Karpas-422 (cell line): ENCODE results near the gene PLSCR2. TPM values are rescaled to one million over a fixed set of nuclear protein-coding genes. Genes with fewer than 3 reads are reported as not detected.

ENCODE experiments used
- DNase-seq: peaks from one replicate; pipeline ENCODE4 v3.0.0-alpha.2; 2015
- H2AFZ ChIP-seq: fragments of 200-600 bp; sonication (generic); 2 replicates; pipeline ENCODE4 v1.6.1; 2014; ENCODE audit warnings: antibody characterized with exemption, low read length, mixed read lengths
- H3K27ac ChIP-seq: fragments of 200-600 bp; sonication (generic); 2 replicates; pipeline ENCODE4 v1.5.1; 2014; ENCODE audit warnings: mild to moderate bottlenecking, low read length, moderate library complexity
- H3K27me3 ChIP-seq: fragments of 200-600 bp; sonication (generic); 2 replicates; pipeline ENCODE4 v1.6.1; 2014; ENCODE audit warnings: low read length, mixed read lengths
- H3K36me3 ChIP-seq: fragments of 200-600 bp; sonication (generic); 2 replicates; pipeline ENCODE4 v1.6.1; 2014; ENCODE audit warnings: low read length, mixed read lengths; ENCODE audit not compliant: insufficient read depth
- H3K4me1 ChIP-seq: fragments of 200-600 bp; sonication (generic); 2 replicates; pipeline ENCODE4 v1.6.1; 2014; ENCODE audit warnings: mild to moderate bottlenecking, low read length, mixed read lengths
- H3K4me2 ChIP-seq: fragments of 200-600 bp; sonication (generic); 2 replicates; pipeline ENCODE4 v1.6.1; 2014; ENCODE audit warnings: low read length, low read depth, mild to moderate bottlenecking; ENCODE audit not compliant: poor library complexity, severe bottlenecking
- H3K4me3 ChIP-seq: fragments of 200-600 bp; sonication (generic); 2 replicates; pipeline ENCODE4 v1.5.1; 2014; ENCODE audit warnings: mild to moderate bottlenecking, antibody characterized with exemption, low read length, mixed read lengths
- H3K79me2 ChIP-seq: fragments of 200-600 bp; sonication (generic); 2 replicates; pipeline ENCODE4 v1.6.1; 2014; ENCODE audit warnings: mild to moderate bottlenecking, low read length, mixed read lengths
- H3K9ac ChIP-seq: fragments of 200-600 bp; sonication (generic); 2 replicates; pipeline ENCODE4 v1.6.0; 2014; ENCODE audit warnings: low read length
- H3K9me2 ChIP-seq: fragments of 200-600 bp; sonication (generic), shearing (Covaris generic); replicated peaks from 2 replicates; pipeline ENCODE4 v1.6.0; 2014; ENCODE audit warnings: mild to moderate bottlenecking, low read length, moderate library complexity; ENCODE audit not compliant: insufficient read depth
- H3K9me3 ChIP-seq: fragments of 300-700, 200-600 bp; sonication (generic); 2 replicates; pipeline ENCODE4 v1.6.1; 2014; ENCODE audit warnings: low read length, mixed read lengths
- H4K20me1 ChIP-seq: fragments of 200-600 bp; sonication (generic); 2 replicates; pipeline ENCODE4 v1.6.1; 2014; ENCODE audit warnings: mild to moderate bottlenecking, antibody characterized with exemption, low read length, low read depth; ENCODE audit not compliant: insufficient read depth
- total RNA-seq: library from RNA; depleted of rRNA; stranded (reverse); fragments of >200 nt; shearing (Covaris generic); gene quantifications from 2 replicates; pipeline ENCODE4 v1.2.3, GENCODE V29; 2014; ENCODE audit warnings: low replicate concordance

Gene PLSCR2
- total RNA-seq, 1 experiment from 2014 or later = not detected

DNA sequence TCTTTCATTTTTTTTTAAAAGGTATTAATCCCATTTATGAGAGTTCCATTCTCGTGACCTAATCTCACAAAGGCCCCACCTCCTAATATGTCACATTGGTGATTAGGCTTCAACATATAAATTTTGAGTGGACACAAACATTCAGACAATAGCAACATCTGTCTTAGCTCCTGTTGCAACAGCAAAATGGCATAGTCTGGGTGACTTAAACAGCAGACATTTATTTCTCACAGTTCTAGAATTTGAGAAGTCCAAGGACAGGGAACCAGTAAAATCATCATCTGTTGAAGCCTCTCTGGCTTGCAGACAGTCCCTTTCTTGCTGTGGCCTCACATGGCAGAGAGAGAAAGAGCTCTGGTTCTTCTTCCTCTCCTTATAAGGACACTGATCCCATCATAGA is 3.2 kb upstream of the PLSCR2 start:
- no peak overlapping the region for H2AFZ ChIP-seq
- no peak for DNase-seq
- H3K4me3 ChIP-seq = no peak overlapping the region
- H3K79me2 ChIP-seq = no peaks in the 10 kb centered on the region
- H3K9ac ChIP-seq = no peak overlapping the region
- H3K9me2 ChIP-seq = no peaks in the 10 kb centered on the region
- no peak overlapping the region for H3K4me2 ChIP-seq
- no peaks in the 10 kb centered on the region for H4K20me1 ChIP-seq
- H3K27me3 ChIP-seq = no peaks in the 10 kb centered on the region
- no peaks in the 10 kb centered on the region for H3K36me3 ChIP-seq
- H3K9me3 ChIP-seq = no peaks in the 10 kb centered on the region
- peaks cover 9% of the 10 kb centered on the region for H3K4me1 ChIP-seq
- no peak overlapping the region for H3K27ac ChIP-seq

GRCh38 chr3:146471012-146471411 is 1.7 kb upstream of the PLSCR2 start:
- H3K4me1 ChIP-seq = peaks cover 9% of the 10 kb centered on the region
- H3K9me3 ChIP-seq = no peaks in the 10 kb centered on the region
- no peaks in the 10 kb centered on the region for H3K27me3 ChIP-seq
- H3K36me3 ChIP-seq = no peaks in the 10 kb centered on the region
- no peaks in the 10 kb centered on the region for H3K79me2 ChIP-seq
- no peak overlapping the region for H3K27ac ChIP-seq
- no peak overlapping the region for H3K4me3 ChIP-seq
- no peaks in the 10 kb centered on the region for H4K20me1 ChIP-seq
- DNase-seq = no peak
- H3K4me2 ChIP-seq = no peak overlapping the region
- H2AFZ ChIP-seq = no peak overlapping the region
- no peak overlapping the region for H3K9ac ChIP-seq
- no peaks in the 10 kb centered on the region for H3K9me2 ChIP-seq

DNA sequence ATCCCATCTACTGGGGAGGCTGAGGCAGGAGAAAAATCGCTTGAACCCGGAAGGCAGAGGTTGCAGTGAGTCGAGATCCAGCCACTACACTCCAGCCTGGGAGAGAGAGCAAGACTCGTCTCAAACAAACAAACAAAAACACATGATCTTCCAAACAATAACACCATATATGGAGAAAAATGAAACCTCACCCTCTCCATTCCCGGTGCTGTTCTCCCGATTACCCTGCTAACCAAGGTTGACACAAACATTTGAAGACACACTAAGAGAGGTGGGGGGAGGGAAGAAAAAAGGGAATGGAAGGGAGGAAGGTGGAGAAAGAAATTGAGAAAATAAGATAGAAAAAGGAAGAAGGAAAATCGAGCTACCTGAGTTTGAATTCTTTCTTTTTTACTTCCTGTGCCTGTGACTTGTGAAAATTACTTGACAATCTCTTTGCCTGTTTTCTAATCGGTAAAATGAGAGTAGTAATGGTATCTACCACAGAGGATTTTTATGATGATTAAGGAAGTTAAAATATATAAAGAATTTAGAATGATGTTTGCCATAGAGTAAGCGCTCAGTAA is 1.1 kb upstream of the PLSCR2 start:
- H3K9me3 ChIP-seq = no peaks in the 10 kb centered on the region
- no peak overlapping the region for H3K27ac ChIP-seq
- H3K4me2 ChIP-seq = peak overlapping the region; percentile 76
- H3K79me2 ChIP-seq = no peaks in the 10 kb centered on the region
- H3K9ac ChIP-seq = no peak overlapping the region
- peak overlapping the region; percentile 68; the same call in 1 of the 2 replicates for H3K4me3 ChIP-seq
- no peaks in the 10 kb centered on the region for H3K36me3 ChIP-seq
- H2AFZ ChIP-seq = no peak overlapping the region
- DNase-seq = no peak
- no peaks in the 10 kb centered on the region for H4K20me1 ChIP-seq
- no peaks in the 10 kb centered on the region for H3K27me3 ChIP-seq
- no peaks in the 10 kb centered on the region for H3K9me2 ChIP-seq
- peaks cover 9% of the 10 kb centered on the region for H3K4me1 ChIP-seq

DNA sequence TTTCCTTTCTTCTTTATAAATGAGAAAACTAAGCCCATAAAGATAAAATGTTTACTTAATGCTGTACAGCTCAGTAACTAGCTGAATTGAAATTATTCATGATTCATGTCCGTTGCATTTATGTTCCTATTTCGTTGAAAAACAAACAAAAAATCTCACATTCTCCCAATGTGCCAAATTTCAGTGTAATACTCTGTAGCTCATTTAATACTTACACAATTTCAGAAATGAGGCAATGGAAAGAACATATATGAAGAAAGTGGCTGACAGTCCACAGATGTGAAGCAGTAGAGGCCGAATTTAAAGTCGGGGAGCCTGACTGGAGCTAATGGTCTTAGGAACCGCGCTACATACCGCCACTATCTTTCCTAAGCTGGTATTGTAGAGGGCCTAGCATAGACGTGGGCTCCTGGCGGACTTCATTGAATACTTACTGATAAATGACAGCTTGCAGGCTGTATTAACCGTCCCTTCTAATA is 651 bp downstream of the PLSCR2 start:
- Histone ChIP-seq H3K4me1 (peaks cover 9% of the 10 kb centered on the region), H4K20me1 (no peaks in the 10 kb centered on the region), H3K4me3 (peak overlapping the region; percentile 68; the same call in 1 of the 2 replicates), H3K9me3 (no peaks in the 10 kb centered on the region), H3K36me3 (no peaks in the 10 kb centered on the region), H3K4me2 (peak overlapping the region; percentile 76), H3K79me2 (no peaks in the 10 kb centered on the region), H3K9me2 (no peaks in the 10 kb centered on the region), H3K27ac (no peak overlapping the region), H2AFZ (peak overlapping the region; percentile 91; the same call in 1 of the 2 replicates), H3K9ac (no peak overlapping the region), H3K27me3 (no peaks in the 10 kb centered on the region)
- no peak for DNase-seq

DNA sequence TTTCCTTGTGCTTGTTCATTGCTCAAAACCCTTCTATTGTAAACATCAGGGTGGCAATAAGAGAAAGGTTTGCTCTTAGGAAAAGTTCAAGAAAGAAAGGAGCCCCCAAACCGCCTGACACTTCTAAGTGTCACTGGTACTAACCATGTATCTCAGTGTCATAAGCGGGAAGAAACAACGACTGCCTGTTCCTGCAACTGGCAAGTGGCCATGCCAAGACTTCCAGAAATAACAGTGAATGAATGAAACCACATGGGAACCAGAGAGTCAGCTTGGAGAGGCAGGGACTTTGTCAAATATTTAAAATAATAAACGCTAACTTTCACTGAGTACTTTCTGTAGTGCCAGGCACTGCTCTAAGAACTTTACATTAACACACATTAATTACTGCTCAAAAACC is 1.1 kb downstream of the PLSCR2 start:
- Histone ChIP-seq H3K27me3 (no peaks in the 10 kb centered on the region), H3K36me3 (no peaks in the 10 kb centered on the region), H2AFZ (no peak overlapping the region), H4K20me1 (no peaks in the 10 kb centered on the region), H3K9ac (no peak overlapping the region), H3K9me3 (no peaks in the 10 kb centered on the region), H3K79me2 (no peaks in the 10 kb centered on the region), H3K4me3 (no peak overlapping the region), H3K27ac (no peak overlapping the region), H3K4me2 (no peak overlapping the region), H3K4me1 (peaks cover 9% of the 10 kb centered on the region), H3K9me2 (no peaks in the 10 kb centered on the region)
- no peak for DNase-seq

GRCh38 chr3:146466604-146467003 is 2.8 kb downstream of the PLSCR2 start:
- H3K79me2 ChIP-seq = no peaks in the 10 kb centered on the region
- no peak overlapping the region for H3K4me3 ChIP-seq
- H3K4me1 ChIP-seq = peaks cover 9% of the 10 kb centered on the region
- H3K27ac ChIP-seq = no peak overlapping the region
- H3K9ac ChIP-seq = no peak overlapping the region
- no peak for DNase-seq
- no peak overlapping the region for H2AFZ ChIP-seq
- no peaks in the 10 kb centered on the region for H3K9me2 ChIP-seq
- H3K27me3 ChIP-seq = no peaks in the 10 kb centered on the region
- H3K36me3 ChIP-seq = no peaks in the 10 kb centered on the region
- H3K9me3 ChIP-seq = no peaks in the 10 kb centered on the region
- no peaks in the 10 kb centered on the region for H4K20me1 ChIP-seq
- H3K4me2 ChIP-seq = no peak overlapping the region

- no peaks in the 10 kb centered on the region for H3K27me3 ChIP-seq
- no peaks in the 10 kb centered on the region for H3K36me3 ChIP-seq
- DNase-seq = no peak
- H3K4me3 ChIP-seq = no peak overlapping the region
- H3K9ac ChIP-seq = no peak overlapping the region
- no peak overlapping the region for H3K27ac ChIP-seq
- H3K9me3 ChIP-seq = no peaks in the 10 kb centered on the region
- no peaks in the 10 kb centered on the region for H4K20me1 ChIP-seq
- H3K9me2 ChIP-seq = no peaks in the 10 kb centered on the region
- no peak overlapping the region for H2AFZ ChIP-seq
- H3K4me1 ChIP-seq = peaks cover 9% of the 10 kb centered on the region
- no peaks in the 10 kb centered on the region for H3K79me2 ChIP-seq
- H3K4me2 ChIP-seq = no peak overlapping the region
Observed at GRCh38 chr3:146465693-146466465, 3.5 kb downstream of the PLSCR2 start.

DNA sequence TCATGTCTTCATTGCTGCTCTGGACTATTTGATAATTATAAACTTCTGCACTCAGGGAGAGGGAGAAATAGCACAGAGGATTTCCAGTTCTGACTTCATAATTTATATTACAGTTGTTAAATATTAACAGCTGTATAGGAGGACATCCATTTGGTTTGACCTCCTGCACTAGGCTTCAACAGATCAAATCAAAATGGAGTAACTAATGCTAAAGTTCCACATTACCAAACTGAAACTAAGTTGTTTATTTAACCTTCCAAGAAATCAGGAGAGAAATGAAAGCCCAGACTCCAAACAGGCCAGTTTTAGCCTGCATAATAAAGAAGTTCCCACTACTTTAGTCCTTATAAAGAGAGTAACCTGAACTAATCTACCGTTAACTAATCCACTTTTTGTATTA is 4.6 kb downstream of the PLSCR2 start:
- H3K4me3 ChIP-seq = no peak overlapping the region
- no peak overlapping the region for H3K9ac ChIP-seq
- H3K4me2 ChIP-seq = no peak overlapping the region
- no peak overlapping the region for H2AFZ ChIP-seq
- H3K9me2 ChIP-seq = no peaks in the 10 kb centered on the region
- H3K27me3 ChIP-seq = no peaks in the 10 kb centered on the region
- no peaks in the 10 kb centered on the region for H3K79me2 ChIP-seq
- H3K4me1 ChIP-seq = peaks cover 6% of the 10 kb centered on the region
- H3K36me3 ChIP-seq = no peaks in the 10 kb centered on the region
- no peaks in the 10 kb centered on the region for H3K9me3 ChIP-seq
- H4K20me1 ChIP-seq = no peaks in the 10 kb centered on the region
- H3K27ac ChIP-seq = no peak overlapping the region
- DNase-seq = no peak
